Measurements from ENCODE around the gene KATNBL1. TPM values are rescaled to one million over a fixed set of nuclear protein-coding genes. Genes with fewer than 3 reads are reported as not detected.

The KATNBL1 gene, protein sequence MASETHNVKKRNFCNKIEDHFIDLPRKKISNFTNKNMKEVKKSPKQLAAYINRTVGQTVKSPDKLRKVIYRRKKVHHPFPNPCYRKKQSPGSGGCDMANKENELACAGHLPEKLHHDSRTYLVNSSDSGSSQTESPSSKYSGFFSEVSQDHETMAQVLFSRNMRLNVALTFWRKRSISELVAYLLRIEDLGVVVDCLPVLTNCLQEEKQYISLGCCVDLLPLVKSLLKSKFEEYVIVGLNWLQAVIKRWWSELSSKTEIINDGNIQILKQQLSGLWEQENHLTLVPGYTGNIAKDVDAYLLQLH
- total RNA-seq (34.7 TPM), polyA plus RNA-seq (37.5 TPM)
- long read RNA-seq, donor 1, partial matches to known transcripts, result 0 of 2 reads
- long read RNA-seq, donor 1, other reads (novel, unspliced or antisense), result 0 of 2 reads
- long read RNA-seq, donor 2, result 0 reads
- long read RNA-seq, donor 3, transcript KATNBL1-205 (2 exons, 739 nt), result minor isoform, 5 of 30 reads
- long read RNA-seq, donor 3, transcript KATNBL1-201 (10 exons, 2,723 nt), result major isoform, 14 of 30 reads
- long read RNA-seq, donor 3, transcript KATNBL1-214 (5 exons, 924 nt), result minor isoform, 8 of 30 reads
- long read RNA-seq, donor 3, partial matches to known transcripts, result 0 of 30 reads
- long read RNA-seq, donor 3, other reads (novel, unspliced or antisense), result 0 of 30 reads
- long read RNA-seq, donor 4, partial matches to known transcripts, result 0 of 8 reads
- long read RNA-seq, donor 4, other reads (novel, unspliced or antisense), result 0 of 8 reads
- long read RNA-seq, donor 5, transcript KATNBL1-201 (10 exons, 2,723 nt), result minor isoform, 8 of 222 reads
- long read RNA-seq, donor 5, transcript KATNBL1-214 (5 exons, 924 nt), result minor isoform, 5 of 222 reads
- long read RNA-seq, donor 5, transcript KATNBL1-205 (2 exons, 739 nt), result major isoform, 15 of 222 reads
- long read RNA-seq, donor 5, partial matches to known transcripts, result 74 of 222 reads
- long read RNA-seq, donor 5, other reads (novel, unspliced or antisense), result 116 of 222 reads
- long read RNA-seq, donor 6, transcript KATNBL1-201 (10 exons, 2,723 nt), result major isoform, 10 of 118 reads
- long read RNA-seq, donor 6, partial matches to known transcripts, result 27 of 118 reads
- long read RNA-seq, donor 6, other reads (novel, unspliced or antisense), result 75 of 118 reads
- long read RNA-seq, donor 7, partial matches to known transcripts, result 0 of 8 reads
- long read RNA-seq, donor 7, other reads (novel, unspliced or antisense), result 0 of 8 reads
- long read RNA-seq, donor 8, partial matches to known transcripts, result 0 of 4 reads
- long read RNA-seq, donor 8, other reads (novel, unspliced or antisense), result 0 of 4 reads
- long read RNA-seq, donor 9, transcript KATNBL1-201 (10 exons, 2,723 nt), result major isoform, 5 of 16 reads
- long read RNA-seq, donor 9, partial matches to known transcripts, result 6 of 16 reads
- long read RNA-seq, donor 9, other reads (novel, unspliced or antisense), result 0 of 16 reads
- long read RNA-seq, donor 10, transcript KATNBL1-201 (10 exons, 2,723 nt), result major isoform, 13 of 15 reads
- long read RNA-seq, donor 10, partial matches to known transcripts, result 0 of 15 reads
- long read RNA-seq, donor 10, other reads (novel, unspliced or antisense), result 0 of 15 reads

- Histone ChIP-seq H3K4me3 (ENCODE audit: low read length in 2 of 2) (peak within 1 kb of the TSS; percentile 65 to 87), H3K27me3 (ENCODE audit: control insufficient read depth in 2 of 2, insufficient read depth in 1 of 2, low read length in 1 of 2) (no peaks in the 10 kb centered on the region), H3K36me3 (ENCODE audit: control insufficient read depth in 2 of 2, insufficient read depth in 2 of 2, low read length in 1 of 2) (no peaks in the 10 kb centered on the region), H3K4me1 (ENCODE audit: control insufficient read depth in 2 of 2, insufficient read depth in 2 of 2, low read length in 2 of 2) (peaks cover 4 to 12% of the 10 kb centered on the region in 2 donors), H3K9me3 (ENCODE audit: control insufficient read depth in 2 of 2, insufficient read depth in 1 of 2, low read length in 1 of 2) (no peaks in the 10 kb centered on the region), H3K27ac (ENCODE audit: low read depth in 1 of 2, low read length in 1 of 2) (peak within 1 kb of the TSS; percentile 68 to 86)
- peak; percentile 87 to 98 (median 95) for DNase-seq (ENCODE audit: low read depth in 6 of 9, low spot score in 9 of 9)
- under 1% methylated on average over 81 of the region's 81 CpGs for WGBS
Observed at GRCh38 chr15:34209421-34210282, at the start of gene KATNBL1. Gene KATNBL1, minus strand, starts transcription at chr15:34210096. Its CDS starts 46,420 bp downstream, at chr15:34163676.

DNA sequence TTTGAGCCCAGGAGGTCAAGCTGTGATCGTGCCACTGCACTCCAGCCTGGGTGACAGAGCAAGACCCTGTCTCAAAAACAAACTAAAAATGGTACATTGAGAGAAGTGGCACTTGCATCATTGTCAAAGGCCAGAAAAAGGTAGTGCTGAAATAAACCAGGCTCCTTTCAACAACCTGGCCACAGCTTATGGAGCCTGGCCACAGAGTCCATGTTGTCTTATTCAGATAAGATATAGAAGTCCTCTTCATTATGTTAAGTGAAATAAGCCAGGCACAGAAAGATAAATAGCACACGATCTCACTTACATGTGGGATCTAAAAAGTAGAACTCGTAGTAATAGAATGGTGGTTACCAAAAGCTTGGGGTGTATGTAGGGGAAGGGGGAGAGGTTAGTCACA, 49.7 kb upstream of the KATNBL1 start:
- Histone ChIP-seq H3K9me3 (ENCODE audit: control insufficient read depth in 2 of 2, insufficient read depth in 1 of 2, low read length in 1 of 2) (peaks cover 0 to 3% of the 10 kb centered on the region in 2 donors), H3K36me3 (ENCODE audit: control insufficient read depth in 2 of 2, insufficient read depth in 2 of 2, low read length in 1 of 2) (peaks cover 11 to 21% of the 10 kb centered on the region in 2 donors), H3K4me3 (ENCODE audit: low read length in 2 of 2) (no peak overlapping the region), H3K27ac (ENCODE audit: low read depth in 1 of 2, low read length in 1 of 2) (no peak overlapping the region), H3K4me1 (ENCODE audit: control insufficient read depth in 2 of 2, insufficient read depth in 2 of 2, low read length in 2 of 2) (no peaks in the 10 kb centered on the region), H3K27me3 (ENCODE audit: control insufficient read depth in 2 of 2, insufficient read depth in 1 of 2, low read length in 1 of 2) (no peaks in the 10 kb centered on the region)
- 98% methylated on average over 3 of the region's 3 CpGs for WGBS
- no peak for DNase-seq (ENCODE audit: low read depth in 6 of 9, low spot score in 9 of 9)

GRCh38 chr15:34258151-34258550, 48.3 kb upstream of the KATNBL1 start:
- Histone ChIP-seq H3K27ac (ENCODE audit: low read depth in 1 of 2, low read length in 1 of 2) (no peak overlapping the region), H3K4me3 (ENCODE audit: low read length in 2 of 2) (no peak overlapping the region), H3K27me3 (ENCODE audit: control insufficient read depth in 2 of 2, insufficient read depth in 1 of 2, low read length in 1 of 2) (no peaks in the 10 kb centered on the region), H3K9me3 (ENCODE audit: control insufficient read depth in 2 of 2, insufficient read depth in 1 of 2, low read length in 1 of 2) (peaks cover 0 to 3% of the 10 kb centered on the region in 2 donors), H3K4me1 (ENCODE audit: control insufficient read depth in 2 of 2, insufficient read depth in 2 of 2, low read length in 2 of 2) (no peaks in the 10 kb centered on the region), H3K36me3 (ENCODE audit: control insufficient read depth in 2 of 2, insufficient read depth in 2 of 2, low read length in 1 of 2) (peaks cover 25 to 30% of the 10 kb centered on the region in 2 donors)
- 98% methylated on average over 2 of the region's 2 CpGs for WGBS
- DNase-seq (ENCODE audit: low read depth in 6 of 9, low spot score in 9 of 9), result no peak

DNA sequence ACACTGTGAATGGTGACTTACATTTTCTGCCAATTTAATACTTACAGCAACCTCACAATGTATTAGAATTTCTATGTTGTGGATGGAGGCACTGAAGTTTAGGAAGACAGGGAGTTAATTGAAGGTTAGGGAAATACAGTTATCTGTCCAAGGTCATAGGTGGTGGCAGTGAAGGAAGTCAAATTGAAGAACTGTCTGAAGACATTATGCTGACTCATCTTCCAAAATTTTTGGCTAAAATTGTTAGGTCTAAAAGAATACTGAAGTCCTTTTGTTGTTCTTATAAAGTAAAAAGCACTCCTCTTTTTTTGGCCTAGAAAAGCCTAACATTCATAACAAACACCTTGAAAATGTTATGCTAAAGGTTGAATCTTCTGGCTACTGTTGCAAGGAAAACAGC, 42.6 kb upstream of the KATNBL1 start:
- no peaks in the 10 kb centered on the region for H3K9me3 ChIP-seq (ENCODE audit: control insufficient read depth in 2 of 2, insufficient read depth in 1 of 2, low read length in 1 of 2)
- H3K27me3 ChIP-seq (ENCODE audit: control insufficient read depth in 2 of 2, insufficient read depth in 1 of 2, low read length in 1 of 2), result no peaks in the 10 kb centered on the region
- H3K4me1 ChIP-seq (ENCODE audit: control insufficient read depth in 2 of 2, insufficient read depth in 2 of 2, low read length in 2 of 2), result no peaks in the 10 kb centered on the region
- H3K27ac ChIP-seq (ENCODE audit: low read depth in 1 of 2, low read length in 1 of 2), result no peak overlapping the region
- H3K4me3 ChIP-seq (ENCODE audit: low read length in 2 of 2), result no peak overlapping the region
- no peak for DNase-seq (ENCODE audit: low read depth in 6 of 9, low spot score in 9 of 9)
- peaks cover 24 to 36% of the 10 kb centered on the region in 2 donors for H3K36me3 ChIP-seq (ENCODE audit: control insufficient read depth in 2 of 2, insufficient read depth in 2 of 2, low read length in 1 of 2)

- no peak for DNase-seq (ENCODE audit: low read depth in 6 of 9, low spot score in 9 of 9)
- H3K36me3 ChIP-seq (ENCODE audit: control insufficient read depth in 2 of 2, insufficient read depth in 2 of 2, low read length in 1 of 2), result peaks cover 18 to 29% of the 10 kb centered on the region in 2 donors
- H3K4me3 ChIP-seq (ENCODE audit: low read length in 2 of 2), result no peak overlapping the region
- H3K27ac ChIP-seq (ENCODE audit: low read depth in 1 of 2, low read length in 1 of 2), result no peak overlapping the region
- WGBS, result 97% methylated on average over 1 of the region's 1 CpG
- no peaks in the 10 kb centered on the region for H3K9me3 ChIP-seq (ENCODE audit: control insufficient read depth in 2 of 2, insufficient read depth in 1 of 2, low read length in 1 of 2)
- H3K4me1 ChIP-seq (ENCODE audit: control insufficient read depth in 2 of 2, insufficient read depth in 2 of 2, low read length in 2 of 2), result no peaks in the 10 kb centered on the region
- no peaks in the 10 kb centered on the region for H3K27me3 ChIP-seq (ENCODE audit: control insufficient read depth in 2 of 2, insufficient read depth in 1 of 2, low read length in 1 of 2)
Observed at GRCh38 chr15:34248190-34248589, 38.3 kb upstream of the KATNBL1 start.

DNA sequence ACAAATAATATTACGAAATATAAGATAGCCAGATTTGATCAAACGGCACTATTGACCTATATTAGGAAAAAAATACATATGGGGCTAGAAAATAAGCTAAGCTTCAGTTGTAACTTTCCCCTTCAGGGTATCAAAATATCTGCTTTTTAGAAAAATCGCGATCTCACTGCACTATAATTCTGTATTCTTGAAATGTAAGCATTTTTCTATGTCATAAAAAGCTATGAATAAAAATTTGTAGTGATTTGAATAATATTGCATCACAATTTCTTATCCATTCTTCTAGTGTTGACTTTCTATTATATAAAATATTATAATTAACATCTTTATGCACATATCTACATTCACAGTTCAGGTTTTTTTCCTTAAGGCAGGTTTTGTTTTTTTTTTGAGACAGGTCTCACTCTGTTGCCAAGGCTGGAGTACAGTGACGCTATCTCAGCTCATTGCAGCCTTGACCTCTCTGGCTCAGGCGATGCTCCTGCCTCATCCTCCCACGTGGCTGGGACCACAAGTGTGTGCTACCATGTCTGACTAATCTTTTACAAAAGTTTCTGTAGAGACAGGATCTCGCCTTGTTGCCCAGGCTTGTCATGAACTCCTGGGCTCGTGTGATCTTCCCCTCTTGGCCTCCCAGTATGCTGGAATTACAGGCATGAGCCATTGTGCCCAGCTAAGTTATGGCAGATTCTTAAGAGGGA, 36.5 kb upstream of the KATNBL1 start:
- Histone ChIP-seq H3K27me3 (ENCODE audit: control insufficient read depth in 2 of 2, insufficient read depth in 1 of 2, low read length in 1 of 2) (no peaks in the 10 kb centered on the region), H3K9me3 (ENCODE audit: control insufficient read depth in 2 of 2, insufficient read depth in 1 of 2, low read length in 1 of 2) (no peaks in the 10 kb centered on the region), H3K36me3 (ENCODE audit: control insufficient read depth in 2 of 2, insufficient read depth in 2 of 2, low read length in 1 of 2) (peaks cover 11 to 23% of the 10 kb centered on the region in 2 donors), H3K27ac (ENCODE audit: low read depth in 1 of 2, low read length in 1 of 2) (no peak overlapping the region), H3K4me1 (ENCODE audit: control insufficient read depth in 2 of 2, insufficient read depth in 2 of 2, low read length in 2 of 2) (no peaks in the 10 kb centered on the region), H3K4me3 (ENCODE audit: low read length in 2 of 2) (no peak overlapping the region)
- no peak for DNase-seq (ENCODE audit: low read depth in 6 of 9, low spot score in 9 of 9)
- WGBS, result 88% methylated on average over 9 of the region's 9 CpGs

DNA sequence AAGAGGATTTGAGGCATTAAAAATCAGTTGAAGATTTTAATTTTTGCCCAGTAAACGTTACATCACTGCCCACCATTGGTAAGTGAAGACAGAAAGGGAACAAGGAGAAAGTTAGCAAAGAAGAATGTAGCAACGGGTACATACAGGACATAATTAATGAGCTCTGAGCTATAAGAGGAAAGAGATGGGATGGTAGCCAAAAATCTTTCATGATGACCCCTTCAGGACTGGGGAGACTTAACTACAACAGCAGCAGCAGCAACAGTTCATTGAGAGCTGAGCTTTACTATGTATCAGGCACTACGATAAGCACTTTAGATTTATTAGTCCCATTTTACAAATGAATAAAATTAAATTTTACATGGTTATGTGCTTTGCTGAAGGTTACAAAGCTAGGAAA, 33.3 kb upstream of the KATNBL1 start:
- Histone ChIP-seq H3K9me3 (ENCODE audit: control insufficient read depth in 2 of 2, insufficient read depth in 1 of 2, low read length in 1 of 2) (no peaks in the 10 kb centered on the region), H3K4me1 (ENCODE audit: control insufficient read depth in 2 of 2, insufficient read depth in 2 of 2, low read length in 2 of 2) (no peaks in the 10 kb centered on the region), H3K36me3 (ENCODE audit: control insufficient read depth in 2 of 2, insufficient read depth in 2 of 2, low read length in 1 of 2) (peaks cover 13 to 31% of the 10 kb centered on the region in 2 donors), H3K27me3 (ENCODE audit: control insufficient read depth in 2 of 2, insufficient read depth in 1 of 2, low read length in 1 of 2) (no peaks in the 10 kb centered on the region), H3K4me3 (ENCODE audit: low read length in 2 of 2) (no peak overlapping the region), H3K27ac (ENCODE audit: low read depth in 1 of 2, low read length in 1 of 2) (no peak overlapping the region)
- 92% methylated on average over 3 of the region's 3 CpGs for WGBS
- DNase-seq (ENCODE audit: low read depth in 6 of 9, low spot score in 9 of 9), result no peak

Measured in thymus (tissue), 14 donors.